Activated T-helper 2 cell treated with anti-CD3 and anti-CD28 coated beads, Interferon-gamma antibody, Interleukin-2, Interleukin-4, amounts not matched to agents 10 μg/mL and 5 μg/mL and 100 μg/mL, durations not matched to agents 14 hours and 24 hours and 36 hours (primary cell): ENCODE results near the gene ASMTL. TPM values are rescaled to one million over a fixed set of nuclear protein-coding genes. Genes with fewer than 3 reads are reported as not detected.
"Not testable (repeated sequence)": the region's sequence is repeated elsewhere in the genome, so short reads cannot be mapped to it uniquely, and the experiment has no call there.

Source experiments
- DNase-seq: peaks from one replicate; pipeline ENCODE4 v3.0.0; 2021; ENCODE audit warnings: low spot score
- H3K27ac Mint-ChIP-seq: one replicate; pipeline ENCODE4 v1.8.0; 2021; ENCODE audit warnings: mixed read lengths
- H3K27me3 Mint-ChIP-seq: one replicate; pipeline ENCODE4 v1.8.0; 2021; ENCODE audit warnings: low read depth, mixed read lengths
- H3K36me3 Mint-ChIP-seq: one replicate; pipeline ENCODE4 v1.8.0; 2021; ENCODE audit warnings: low read depth, mixed read lengths
- H3K4me1 Mint-ChIP-seq: one replicate; pipeline ENCODE4 v1.8.0; 2021; ENCODE audit warnings: low read depth, mixed read lengths
- H3K4me3 Mint-ChIP-seq: one replicate; pipeline ENCODE4 v1.8.0; 2021; ENCODE audit warnings: low read depth, mild to moderate bottlenecking, moderate library complexity, mixed read lengths
- H3K9me3 Mint-ChIP-seq: one replicate; pipeline ENCODE4 v1.8.0; 2021; ENCODE audit warnings: mixed read lengths
- intact Hi-C: fragments of 100-400 bp; cut with micrococcal nuclease; formaldehyde crosslinking; loops from one replicate; pipeline ENCODE4 v1.15.1; 2023
- total RNA-seq: library from RNA; stranded (reverse); gene quantifications from 2 replicates; pipeline ENCODE4 v1.2.3, GENCODE V29; 2022

The ASMTL gene
- total RNA-seq, 1 donor from 2014 or later = 41.8 TPM

DNA sequence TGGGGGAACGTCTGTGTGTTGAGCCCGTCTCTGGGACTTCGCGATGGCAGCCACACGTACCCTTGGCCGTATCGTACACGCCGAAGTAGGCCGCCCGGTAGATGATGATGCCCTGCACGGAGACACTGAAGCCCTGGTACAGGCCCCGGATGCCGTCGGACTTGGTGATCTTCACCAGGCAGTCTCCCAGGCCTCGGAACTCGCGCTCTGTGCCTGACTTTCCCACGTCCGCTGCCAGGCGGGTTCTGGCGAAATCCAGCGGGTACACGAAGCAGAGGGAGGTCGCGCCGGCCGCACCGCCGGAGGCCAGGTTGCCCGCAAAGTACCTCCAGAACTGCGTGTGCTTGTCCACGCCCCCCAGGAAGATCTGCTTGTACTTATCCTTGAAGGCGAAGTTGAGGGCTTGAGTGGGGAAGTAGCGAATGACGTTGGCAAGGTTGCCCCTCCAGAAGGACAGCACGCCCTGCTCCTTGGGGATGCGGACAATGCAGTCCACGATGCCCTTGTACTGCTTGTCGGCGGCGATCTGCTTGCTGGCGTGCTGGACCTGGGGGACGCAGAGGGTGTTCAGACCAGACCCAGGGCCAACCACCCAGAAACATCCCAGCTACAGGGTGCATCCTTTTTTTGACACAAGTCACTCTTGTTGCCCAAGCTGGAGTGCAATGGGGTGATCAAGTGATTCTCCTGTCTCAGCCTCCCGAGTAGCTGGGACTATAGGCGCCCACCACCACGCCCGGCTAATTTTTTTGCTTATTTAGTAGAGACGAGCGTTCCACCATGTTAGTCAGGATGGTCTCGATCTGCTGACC lies 63.3 kb downstream of the ASMTL start:
- intact Hi-C loops = no loop called here
- peaks cover 15% of the 10 kb centered on the region for H3K4me1 Mint-ChIP-seq
- peak overlapping the region; percentile 59 for H3K4me3 Mint-ChIP-seq
- peak overlapping the region; percentile 28 for H3K27ac Mint-ChIP-seq
- no peaks in the 10 kb centered on the region for H3K27me3 Mint-ChIP-seq
- peaks cover 70% of the 10 kb centered on the region for H3K36me3 Mint-ChIP-seq
- no peaks in the 10 kb centered on the region for H3K9me3 Mint-ChIP-seq
- DNase-seq = no peak

GRCh38 chrX:1388651-1389050 lies 64.1 kb downstream of the ASMTL start:
- H3K4me1 Mint-ChIP-seq = peaks cover 12% of the 10 kb centered on the region
- H3K9me3 Mint-ChIP-seq = no peaks in the 10 kb centered on the region
- H3K27ac Mint-ChIP-seq = no peak overlapping the region
- intact Hi-C loops = no loop called here
- peaks cover 73% of the 10 kb centered on the region for H3K36me3 Mint-ChIP-seq
- H3K27me3 Mint-ChIP-seq = no peaks in the 10 kb centered on the region
- DNase-seq = no peak
- H3K4me3 Mint-ChIP-seq = peak overlapping the region; percentile 59

DNA sequence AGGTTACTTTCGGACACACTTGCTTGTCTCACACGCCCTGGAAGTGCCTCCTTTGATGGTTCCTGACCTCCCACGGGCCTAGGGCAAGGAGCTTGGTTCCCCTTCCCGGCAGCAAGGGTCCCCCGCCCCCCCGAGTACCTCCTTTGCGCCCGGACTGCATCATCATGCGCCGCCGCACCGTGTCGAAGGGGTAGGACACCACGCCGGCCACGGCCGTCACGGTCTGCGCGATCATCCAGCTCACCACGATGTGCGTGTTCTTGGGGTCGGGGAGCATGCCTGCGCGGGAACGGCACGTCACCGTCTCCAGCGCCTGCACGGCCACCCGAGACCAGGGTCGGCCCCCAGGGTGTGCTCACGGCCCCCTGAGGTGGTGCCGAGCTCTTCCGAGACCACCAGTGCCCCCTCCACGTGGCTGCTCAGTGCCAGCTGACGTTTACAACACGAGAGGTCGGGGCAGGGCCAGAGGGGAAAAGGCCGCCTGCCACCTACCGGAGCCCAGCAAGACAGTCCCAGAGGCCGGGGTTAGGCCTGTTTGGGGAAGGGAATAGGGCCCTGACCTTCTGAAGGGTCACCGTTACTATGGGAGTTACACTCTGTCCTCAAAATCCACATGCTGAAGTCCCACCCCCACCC lies 65.5 kb downstream of the ASMTL start:
- intact Hi-C loops = no loop called here
- Mint-ChIP-seq H3K27me3 (no peaks in the 10 kb centered on the region), H3K4me1 (peaks cover 11% of the 10 kb centered on the region), H3K27ac (no peak overlapping the region), H3K4me3 (no peak overlapping the region), H3K36me3 (peaks cover 81% of the 10 kb centered on the region), H3K9me3 (no peaks in the 10 kb centered on the region)
- no peak for DNase-seq

DNA sequence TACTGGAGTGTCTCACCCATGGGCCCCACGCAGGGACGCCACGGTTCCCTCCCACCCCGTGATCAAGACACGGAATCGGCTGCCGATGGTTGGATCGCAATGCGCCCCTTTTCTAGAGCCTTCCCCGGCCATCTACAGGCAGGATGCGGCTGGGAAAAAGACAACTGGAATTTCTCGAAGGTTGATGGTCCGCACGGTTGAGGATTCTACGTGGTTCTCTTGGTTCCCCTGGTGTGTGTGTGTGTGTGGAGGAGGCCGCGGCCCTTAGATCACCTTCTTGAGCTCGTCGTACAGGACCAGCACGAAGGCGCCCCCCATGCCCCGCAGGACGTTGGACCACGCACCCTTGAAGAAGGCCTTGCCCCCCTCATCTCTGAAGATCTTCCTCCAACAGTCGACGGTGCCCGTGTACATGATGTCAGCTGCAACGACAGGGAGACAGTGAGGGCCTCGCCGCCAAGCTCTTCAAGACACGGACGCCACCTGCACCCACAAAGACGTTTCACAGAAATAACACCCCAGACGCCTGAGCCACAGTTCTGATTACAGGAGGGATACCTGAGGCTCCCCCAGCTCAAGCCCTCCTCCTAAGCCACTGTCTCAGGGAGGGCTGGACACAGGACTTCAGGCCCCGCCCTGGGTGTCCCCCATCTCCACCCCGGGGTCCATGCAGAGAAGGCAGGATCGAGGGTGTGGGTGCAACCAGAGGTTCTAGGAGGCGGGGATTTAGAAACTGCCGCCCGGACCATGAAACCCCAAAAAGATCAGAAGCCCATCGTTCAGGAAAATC lies 66.2 kb downstream of the ASMTL start:
- Mint-ChIP-seq H3K27ac (no peak overlapping the region), H3K36me3 (peaks cover 87% of the 10 kb centered on the region), H3K4me3 (no peak overlapping the region), H3K9me3 (no peaks in the 10 kb centered on the region), H3K27me3 (no peaks in the 10 kb centered on the region), H3K4me1 (peaks cover 11% of the 10 kb centered on the region)
- intact Hi-C loops = no loop called here
- no peak for DNase-seq

- Mint-ChIP-seq H3K27me3 (no peaks in the 10 kb centered on the region), H3K4me3 (no peak overlapping the region), H3K27ac (no peak overlapping the region), H3K4me1 (peaks cover 11% of the 10 kb centered on the region), H3K9me3 (no peaks in the 10 kb centered on the region), H3K36me3 (peaks cover 79% of the 10 kb centered on the region)
- DNase-seq = no peak
- intact Hi-C loops = no loop called here
Observed at GRCh38 chrX:1385253-1386223, 67.2 kb downstream of the ASMTL start.

GRCh38 chrX:1384658-1385252 lies 68.0 kb downstream of the ASMTL start:
- Mint-ChIP-seq H3K9me3 (no peaks in the 10 kb centered on the region), H3K4me3 (no peak overlapping the region), H3K4me1 (peaks cover 11% of the 10 kb centered on the region), H3K27ac (no peak overlapping the region), H3K27me3 (no peaks in the 10 kb centered on the region), H3K36me3 (peaks cover 76% of the 10 kb centered on the region)
- no peak for DNase-seq
- intact Hi-C loops = no loop called here

GRCh38 chrX:1380672-1381233 lies 72.0 kb downstream of the ASMTL start:
- Mint-ChIP-seq H3K27ac (no peak overlapping the region), H3K36me3 (peaks cover 40% of the 10 kb centered on the region), H3K27me3 (no peaks in the 10 kb centered on the region), H3K4me3 (no peak overlapping the region), H3K4me1 (no peaks in the 10 kb centered on the region), H3K9me3 (no peaks in the 10 kb centered on the region)
- intact Hi-C loops = no loop called here
- DNase-seq = no peak

DNA sequence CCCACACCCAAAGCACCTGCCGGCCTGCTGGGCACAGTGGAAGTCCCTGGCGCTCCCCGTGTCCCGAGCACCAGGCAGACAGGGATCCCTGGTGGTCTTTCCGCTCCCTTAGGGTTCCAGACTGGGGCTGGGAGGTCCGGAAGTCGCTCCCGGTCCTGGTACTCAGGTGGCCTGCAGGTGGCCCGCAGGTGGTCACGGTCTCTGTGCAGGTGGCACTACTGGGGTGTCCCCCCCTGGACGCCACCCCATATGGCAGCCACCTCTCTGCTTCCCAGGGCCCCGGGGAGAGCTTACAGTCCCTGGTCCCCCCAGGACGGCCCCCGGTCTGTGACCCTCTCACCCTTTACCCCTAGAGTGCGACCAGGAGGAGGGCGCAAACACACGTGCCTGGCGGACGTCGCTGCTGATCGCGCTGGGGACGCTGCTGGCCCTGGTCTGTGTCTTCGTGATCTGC lies 74.4 kb downstream of the ASMTL start:
- peaks cover 18% of the 10 kb centered on the region for H3K36me3 Mint-ChIP-seq
- DNase-seq = no peak
- H3K27me3 Mint-ChIP-seq = no peaks in the 10 kb centered on the region
- intact Hi-C loops = no loop called here
- no peaks in the 10 kb centered on the region for H3K4me1 Mint-ChIP-seq
- H3K9me3 Mint-ChIP-seq = no peaks in the 10 kb centered on the region
- no peak overlapping the region for H3K27ac Mint-ChIP-seq
- no peak overlapping the region for H3K4me3 Mint-ChIP-seq

GRCh38 chrX:1368385-1368698 lies 84.4 kb downstream of the ASMTL start:
- H3K27ac Mint-ChIP-seq = peak overlapping the region; percentile 29
- intact Hi-C loops = no loop called here
- no peaks in the 10 kb centered on the region for H3K9me3 Mint-ChIP-seq
- no peak for DNase-seq
- H3K36me3 Mint-ChIP-seq = peaks cover 20% of the 10 kb centered on the region
- H3K4me3 Mint-ChIP-seq = no peak overlapping the region
- no peaks in the 10 kb centered on the region for H3K4me1 Mint-ChIP-seq
- H3K27me3 Mint-ChIP-seq = no peaks in the 10 kb centered on the region

DNA sequence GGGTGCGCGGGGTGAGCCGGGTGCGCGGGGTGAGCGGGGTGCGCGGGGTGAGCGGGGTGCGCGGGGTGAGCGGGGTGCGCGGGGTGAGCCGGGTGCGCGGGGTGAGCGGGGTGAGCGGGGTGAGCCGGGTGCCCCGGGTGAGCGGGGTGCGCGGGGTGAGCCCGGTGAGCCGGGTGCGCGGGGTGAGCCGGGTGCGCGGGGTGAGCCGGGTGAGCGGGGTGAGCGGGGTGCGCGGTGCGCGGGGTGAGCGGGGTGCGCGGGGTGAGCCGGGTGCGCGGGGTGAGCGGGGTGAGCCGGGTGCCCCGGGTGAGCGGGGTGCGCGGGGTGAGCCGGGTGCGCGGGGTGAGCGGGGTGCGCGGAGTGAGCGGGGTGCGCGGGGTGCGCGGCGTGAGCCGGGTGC lies 86.3 kb downstream of the ASMTL start:
- H3K9me3 Mint-ChIP-seq, intact Hi-C loops, H3K27ac Mint-ChIP-seq, H3K4me1 Mint-ChIP-seq, H3K4me3 Mint-ChIP-seq, DNase-seq, H3K27me3 Mint-ChIP-seq: not testable (repeated sequence)
- H3K36me3 Mint-ChIP-seq = peaks cover 33% of the 10 kb centered on the region

- peaks cover 9% of the 10 kb centered on the region for H3K9me3 Mint-ChIP-seq
- no peak for DNase-seq
- no peaks in the 10 kb centered on the region for H3K4me1 Mint-ChIP-seq
- H3K36me3 Mint-ChIP-seq = peaks cover 55% of the 10 kb centered on the region
- H3K27ac Mint-ChIP-seq = no peak overlapping the region
- intact Hi-C loops = no loop called here
- no peaks in the 10 kb centered on the region for H3K27me3 Mint-ChIP-seq
- no peak overlapping the region for H3K4me3 Mint-ChIP-seq
Observed at GRCh38 chrX:1361910-1362309, 90.8 kb downstream of the ASMTL start.

GRCh38 chrX:1361275-1361674 lies 91.4 kb downstream of the ASMTL start:
- Mint-ChIP-seq H3K9me3 (peaks cover 9% of the 10 kb centered on the region), H3K27ac (no peak overlapping the region), H3K27me3 (no peaks in the 10 kb centered on the region), H3K4me1 (no peaks in the 10 kb centered on the region), H3K36me3 (peaks cover 56% of the 10 kb centered on the region), H3K4me3 (no peak overlapping the region)
- DNase-seq = no peak
- intact Hi-C loops = no loop called here
